GM11168 (cell line): Measurements from ENCODE around the gene AGMAT.

Source experiments
- in situ Hi-C: fragments of 300-500 bp; cut with MboI; formaldehyde crosslinking; loops from one replicate; pipeline ENCODE4 v1.12.0; 2022; ENCODE audit warnings: low sequenced_read_pairs; ENCODE audit not compliant: unreplicated experiment

AGMAT gene

GRCh38 chr1:15570861-15571260 is 14.0 kb downstream of the AGMAT start:
- in situ Hi-C loops: no loop called here

DNA sequence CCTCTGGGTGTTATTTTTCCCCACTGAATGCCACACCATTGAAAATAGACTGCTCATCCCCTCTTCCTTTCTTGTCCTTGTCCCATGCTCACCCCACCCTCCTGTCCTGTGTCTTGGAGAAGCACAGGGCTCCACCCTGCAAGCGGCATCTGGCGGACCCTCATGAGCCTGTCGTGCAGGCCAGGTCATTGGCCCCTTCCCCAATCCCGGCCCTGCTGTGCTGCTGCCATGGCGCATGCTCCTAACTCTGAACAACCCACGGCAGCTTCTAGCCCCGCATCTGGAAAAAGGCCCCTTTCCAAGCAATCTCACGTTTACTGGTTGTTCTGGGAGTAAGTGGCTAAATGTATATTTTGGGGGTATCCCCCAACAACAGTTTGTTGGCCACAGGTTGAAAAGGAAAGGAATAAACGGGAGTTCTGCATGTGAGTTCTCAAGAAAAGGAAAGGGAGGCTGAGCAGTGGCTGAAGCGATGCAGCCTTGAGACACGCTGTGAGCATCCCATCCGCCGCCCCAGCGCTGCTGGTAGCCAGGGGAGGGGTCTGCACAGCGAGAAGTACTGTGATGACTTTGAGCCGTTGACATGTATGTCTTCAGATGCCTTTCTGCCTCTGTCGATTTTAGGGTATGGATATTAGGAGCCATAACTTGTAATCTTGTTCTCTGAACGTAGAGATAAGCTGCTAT is 16.3 kb downstream of the AGMAT start:
- in situ Hi-C loops: no loop called here

DNA sequence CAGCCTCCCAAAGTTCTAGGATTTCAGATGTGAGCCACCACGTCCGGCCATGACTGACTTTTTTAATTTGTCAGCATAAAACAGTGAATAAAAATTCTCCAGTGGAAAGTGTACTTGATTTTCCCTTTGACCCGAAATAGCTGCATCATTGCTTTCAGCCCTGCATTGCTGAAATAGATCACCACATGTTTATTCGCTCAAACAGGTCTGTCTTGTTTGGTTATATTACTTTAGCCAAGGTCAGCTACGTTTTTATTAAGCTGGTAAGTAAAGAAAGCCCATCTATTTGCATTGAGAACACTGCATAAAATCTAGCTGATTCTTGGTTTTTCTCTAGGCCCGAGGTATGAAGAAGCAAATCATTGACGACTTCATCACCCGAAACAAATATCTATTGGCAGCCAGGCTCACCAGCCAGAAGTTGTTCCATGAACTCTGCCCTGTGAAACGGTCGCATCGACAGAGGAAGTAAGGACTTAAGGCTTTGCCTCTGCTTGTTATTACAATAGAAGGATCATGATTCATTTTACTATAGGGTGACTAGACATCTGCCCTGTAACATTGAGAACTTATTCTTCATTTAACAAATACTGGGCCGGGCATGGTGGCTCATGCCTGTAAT is 25.6 kb downstream of the AGMAT start:
- in situ Hi-C loops: no loop called here

- in situ Hi-C loops: no loop called here
Observed at GRCh38 chr1:15558516-15558915, 26.3 kb downstream of the AGMAT start.

- in situ Hi-C loops: no loop called here
Observed at GRCh38 chr1:15557594-15557993, 27.3 kb downstream of the AGMAT start.

- in situ Hi-C loops: no loop called here
Observed at GRCh38 chr1:15557008-15557407, 27.8 kb downstream of the AGMAT start.

- in situ Hi-C loops: no loop called here
Observed at GRCh38 chr1:15550573-15550972, 34.3 kb downstream of the AGMAT start.

- in situ Hi-C loops: no loop called here
Observed at GRCh38 chr1:15546641-15547040, 38.2 kb downstream of the AGMAT start.

DNA sequence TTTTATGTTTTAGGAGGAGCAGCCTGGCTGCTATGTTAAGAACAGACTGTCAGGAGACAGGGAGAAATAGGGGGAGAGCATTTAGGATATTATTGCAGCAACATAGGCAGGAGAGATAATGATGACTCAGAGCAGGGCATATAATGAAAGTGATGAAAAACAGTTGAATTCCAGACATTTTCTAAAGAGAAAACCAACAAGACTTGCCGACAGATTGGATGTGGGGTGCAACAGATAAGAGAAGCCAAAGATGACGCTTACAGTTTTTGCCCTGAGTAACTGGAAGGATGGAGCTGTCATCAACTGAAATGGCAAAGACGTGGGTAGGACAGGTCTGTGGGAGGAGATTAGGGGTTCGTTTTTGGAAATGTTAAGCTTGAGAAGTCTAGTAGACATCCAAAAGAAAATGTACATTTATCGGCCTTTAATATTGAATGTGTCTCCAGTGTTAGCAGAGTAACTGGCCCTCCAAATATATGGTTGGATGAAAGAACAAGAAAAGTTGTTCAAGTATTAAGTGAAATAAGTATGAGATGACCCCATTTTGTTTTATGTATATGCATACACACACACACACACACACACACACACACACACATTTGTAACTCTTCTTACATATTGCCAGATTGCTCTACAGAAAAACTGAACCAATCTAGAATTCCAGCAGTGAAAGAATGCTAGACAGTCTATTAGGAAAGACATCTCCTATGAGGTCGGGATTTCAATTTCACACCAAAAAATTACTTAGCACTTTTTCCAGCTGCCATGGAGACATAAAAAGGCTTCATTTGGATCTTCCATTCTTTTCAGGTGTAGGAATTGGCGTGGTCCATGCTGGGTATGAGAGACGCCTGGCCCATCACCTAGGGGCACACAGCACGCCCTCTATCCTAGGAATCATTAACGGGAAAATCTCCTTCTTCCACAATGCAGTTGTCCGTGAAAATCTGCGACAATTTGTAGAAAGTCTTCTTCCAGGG is 41.0 kb downstream of the AGMAT start:
- in situ Hi-C loops: no loop called here

DNA sequence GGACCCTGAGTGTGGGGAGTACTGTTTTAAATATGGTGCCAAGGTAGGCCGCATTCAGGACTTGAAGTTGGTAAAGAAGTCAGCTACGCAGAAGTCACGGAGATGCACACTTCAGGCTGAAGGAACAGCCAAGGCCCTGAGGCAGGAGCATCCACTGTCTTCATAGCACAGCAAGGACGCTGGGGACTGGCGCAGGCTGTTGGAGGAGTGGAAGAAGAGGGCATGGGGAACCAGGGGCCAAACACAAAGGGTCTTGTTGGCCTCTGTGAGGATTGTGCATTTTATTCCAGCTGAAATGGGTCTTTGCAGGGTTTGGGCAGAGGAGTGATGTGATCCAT is 41.6 kb downstream of the AGMAT start:
- in situ Hi-C loops: no loop called here

GRCh38 chr1:15542388-15543250 is 42.2 kb downstream of the AGMAT start:
- in situ Hi-C loops: no loop called here

GRCh38 chr1:15541231-15541792 is 43.5 kb downstream of the AGMAT start:
- in situ Hi-C loops: no loop called here

GRCh38 chr1:15540186-15540585 is 44.7 kb downstream of the AGMAT start:
- in situ Hi-C loops: no loop called here

- in situ Hi-C loops: no loop called here
Observed at GRCh38 chr1:15538771-15539170, 46.1 kb downstream of the AGMAT start.

GRCh38 chr1:15531682-15532081 is 53.2 kb downstream of the AGMAT start:
- in situ Hi-C loops: no loop called here

GRCh38 chr1:15531003-15531402 is 53.8 kb downstream of the AGMAT start:
- in situ Hi-C loops: no loop called here

GRCh38 chr1:15526490-15527339 is 58.1 kb downstream of the AGMAT start, which contains the start of gene DNAJC16:
DNAJC16 (plus strand) TSS chr1:15526848; CDS start chr1:15529106, 2,258 bp downstream.
- in situ Hi-C loops: no loop called here

GRCh38 chr1:15526021-15526489 is 58.8 kb downstream of the AGMAT start:
- in situ Hi-C loops: no loop called here
